K562 (cell line): Measurements from ENCODE around the gene PGGHG.
"Not testable (repeated sequence)": the region's sequence is repeated elsewhere in the genome, so short reads cannot be mapped to it uniquely, and the experiment has no call there.

ENCODE experiments used
- DNMT1 ChIP-seq: fragments of 450-650 bp; IDR thresholded peaks from 2 replicates; pipeline ENCODE4 v1.6.1; 2016; ENCODE audit warnings: antibody characterized with exemption, mild to moderate bottlenecking
- TF ChIP-seq, protein P1 (sequence below), 3 experiments: IDR thresholded peaks in 2 of 3; conservative IDR thresholded peaks in 1 of 3; 2 replicates each; pipeline ENCODE4 v1.5.1; 2011 to 2012; ENCODE audit warnings: low read length in 3 of 3, mild to moderate bottlenecking in 3 of 3, control low read depth in 2 of 3, improper control_type of control experiment in 1 of 3, inconsistent platforms in 1 of 3, low read depth in 1 of 3, mixed read lengths in 1 of 3, moderate library complexity in 1 of 3; ENCODE audit not compliant: insufficient read depth in 2 of 3
- TF ChIP-seq, protein P2 (sequence below): sonication (generic); formaldehyde crosslinking; IDR thresholded peaks from 2 replicates; pipeline ENCODE4 v1.9.0; 2022; ENCODE audit warnings: mild to moderate bottlenecking, missing genetic modification reagents

DNA sequence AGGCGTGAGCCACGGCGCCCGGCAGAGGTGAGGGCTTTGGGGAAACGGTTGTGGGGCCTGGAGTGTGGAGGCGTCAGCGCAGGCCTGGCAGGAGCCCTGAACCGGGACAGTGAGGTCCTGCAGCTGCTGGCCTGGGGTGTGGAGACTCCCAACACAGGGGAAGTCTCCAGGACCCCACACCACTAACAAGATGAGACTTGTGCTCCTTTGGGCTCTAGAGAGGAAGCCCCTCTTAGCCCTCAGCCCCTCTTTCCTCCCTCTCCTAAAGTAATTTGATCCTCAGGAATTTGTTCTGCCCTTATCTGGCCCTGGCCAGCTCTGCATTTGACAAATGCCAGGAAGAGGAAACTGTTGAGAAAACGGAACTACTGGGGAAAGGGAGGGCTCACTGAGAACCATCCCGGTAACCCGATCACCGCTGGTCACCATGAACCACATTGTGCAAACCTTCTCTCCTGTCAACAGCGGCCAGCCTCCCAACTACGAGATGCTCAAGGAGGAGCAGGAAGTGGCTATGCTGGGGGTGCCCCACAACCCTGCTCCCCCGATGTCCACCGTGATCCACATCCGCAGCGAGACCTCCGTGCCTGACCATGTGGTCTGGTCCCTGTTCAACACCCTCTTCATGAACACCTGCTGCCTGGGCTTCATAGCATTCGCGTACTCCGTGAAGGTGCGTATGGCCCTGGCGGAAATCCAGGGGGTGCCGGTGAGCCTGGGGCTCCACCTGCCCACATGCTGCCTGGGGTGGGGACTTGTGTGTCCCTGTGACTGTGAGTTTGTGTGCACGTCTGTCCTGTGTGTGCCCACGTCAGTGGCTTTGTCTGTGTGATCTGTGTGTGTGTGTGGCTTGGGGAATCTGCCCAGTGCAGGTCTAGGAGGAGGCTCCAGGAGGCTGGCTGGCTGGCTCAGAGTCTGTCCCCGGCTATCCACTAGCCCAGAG is 19.1 kb downstream of the PGGHG start, which contains the start of gene IFITM2:
- TF ChIP-seq, protein P1, sequence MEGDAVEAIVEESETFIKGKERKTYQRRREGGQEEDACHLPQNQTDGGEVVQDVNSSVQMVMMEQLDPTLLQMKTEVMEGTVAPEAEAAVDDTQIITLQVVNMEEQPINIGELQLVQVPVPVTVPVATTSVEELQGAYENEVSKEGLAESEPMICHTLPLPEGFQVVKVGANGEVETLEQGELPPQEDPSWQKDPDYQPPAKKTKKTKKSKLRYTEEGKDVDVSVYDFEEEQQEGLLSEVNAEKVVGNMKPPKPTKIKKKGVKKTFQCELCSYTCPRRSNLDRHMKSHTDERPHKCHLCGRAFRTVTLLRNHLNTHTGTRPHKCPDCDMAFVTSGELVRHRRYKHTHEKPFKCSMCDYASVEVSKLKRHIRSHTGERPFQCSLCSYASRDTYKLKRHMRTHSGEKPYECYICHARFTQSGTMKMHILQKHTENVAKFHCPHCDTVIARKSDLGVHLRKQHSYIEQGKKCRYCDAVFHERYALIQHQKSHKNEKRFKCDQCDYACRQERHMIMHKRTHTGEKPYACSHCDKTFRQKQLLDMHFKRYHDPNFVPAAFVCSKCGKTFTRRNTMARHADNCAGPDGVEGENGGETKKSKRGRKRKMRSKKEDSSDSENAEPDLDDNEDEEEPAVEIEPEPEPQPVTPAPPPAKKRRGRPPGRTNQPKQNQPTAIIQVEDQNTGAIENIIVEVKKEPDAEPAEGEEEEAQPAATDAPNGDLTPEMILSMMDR (IDR thresholded peaks at IDR 0.05 in 2 of 3, conservative IDR thresholded peaks at IDR 0.05 in 1 of 3; ENCODE audit: insufficient read depth in 2 of 3, low read depth in 1 of 3, low read length in 3 of 3) = peak in 1 of 3 experiments; percentile 20; a peak in 1 of 6 replicates
- not testable (repeated sequence) for TF ChIP-seq DNMT1
- TF ChIP-seq, protein P2, sequence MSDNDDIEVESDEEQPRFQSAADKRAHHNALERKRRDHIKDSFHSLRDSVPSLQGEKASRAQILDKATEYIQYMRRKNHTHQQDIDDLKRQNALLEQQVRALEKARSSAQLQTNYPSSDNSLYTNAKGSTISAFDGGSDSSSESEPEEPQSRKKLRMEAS (CRISPR knock-in tag) = not testable (repeated sequence)
